ENCODE results near the gene TNFSF13.

TNFSF13 gene

GRCh38 chr17:7551396-7551795, 7.2 kb upstream of the TNFSF13 start:
- DNase-seq (ENCODE audit: low read depth) = no peak
- TF ChIP-seq, protein P1, sequence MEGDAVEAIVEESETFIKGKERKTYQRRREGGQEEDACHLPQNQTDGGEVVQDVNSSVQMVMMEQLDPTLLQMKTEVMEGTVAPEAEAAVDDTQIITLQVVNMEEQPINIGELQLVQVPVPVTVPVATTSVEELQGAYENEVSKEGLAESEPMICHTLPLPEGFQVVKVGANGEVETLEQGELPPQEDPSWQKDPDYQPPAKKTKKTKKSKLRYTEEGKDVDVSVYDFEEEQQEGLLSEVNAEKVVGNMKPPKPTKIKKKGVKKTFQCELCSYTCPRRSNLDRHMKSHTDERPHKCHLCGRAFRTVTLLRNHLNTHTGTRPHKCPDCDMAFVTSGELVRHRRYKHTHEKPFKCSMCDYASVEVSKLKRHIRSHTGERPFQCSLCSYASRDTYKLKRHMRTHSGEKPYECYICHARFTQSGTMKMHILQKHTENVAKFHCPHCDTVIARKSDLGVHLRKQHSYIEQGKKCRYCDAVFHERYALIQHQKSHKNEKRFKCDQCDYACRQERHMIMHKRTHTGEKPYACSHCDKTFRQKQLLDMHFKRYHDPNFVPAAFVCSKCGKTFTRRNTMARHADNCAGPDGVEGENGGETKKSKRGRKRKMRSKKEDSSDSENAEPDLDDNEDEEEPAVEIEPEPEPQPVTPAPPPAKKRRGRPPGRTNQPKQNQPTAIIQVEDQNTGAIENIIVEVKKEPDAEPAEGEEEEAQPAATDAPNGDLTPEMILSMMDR (conservative IDR thresholded peaks at IDR 0.05; ENCODE audit: low read length) = no peak
- H3K4me3 ChIP-seq (ENCODE audit: low read length) = no peak overlapping the region

DNA sequence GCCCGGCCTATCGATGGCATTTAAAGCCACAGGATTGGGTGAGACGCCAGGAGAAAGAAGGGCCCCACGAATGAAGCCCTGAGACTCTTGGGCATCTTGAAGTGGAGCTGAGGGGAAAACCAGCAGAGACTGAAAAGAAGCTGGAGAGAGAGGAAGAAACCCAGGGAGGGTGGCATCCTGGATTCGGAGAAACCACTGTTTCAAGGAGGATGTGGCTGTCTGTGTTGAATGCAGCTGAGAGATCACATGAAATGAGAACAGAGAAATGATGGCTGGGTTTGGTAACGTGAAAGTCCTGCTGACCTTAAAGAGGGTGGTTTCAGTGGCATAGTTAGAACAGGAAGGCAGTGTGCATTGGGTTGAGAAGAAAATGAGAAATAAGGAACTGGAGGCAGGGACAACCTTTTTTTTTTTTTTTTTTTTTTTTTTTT, 5.9 kb upstream of the TNFSF13 start:
- TF ChIP-seq, protein P1 (conservative IDR thresholded peaks at IDR 0.05; ENCODE audit: low read length) = no peak
- DNase-seq (ENCODE audit: low read depth) = no peak
- H3K4me3 ChIP-seq (ENCODE audit: low read length) = no peak overlapping the region

DNA sequence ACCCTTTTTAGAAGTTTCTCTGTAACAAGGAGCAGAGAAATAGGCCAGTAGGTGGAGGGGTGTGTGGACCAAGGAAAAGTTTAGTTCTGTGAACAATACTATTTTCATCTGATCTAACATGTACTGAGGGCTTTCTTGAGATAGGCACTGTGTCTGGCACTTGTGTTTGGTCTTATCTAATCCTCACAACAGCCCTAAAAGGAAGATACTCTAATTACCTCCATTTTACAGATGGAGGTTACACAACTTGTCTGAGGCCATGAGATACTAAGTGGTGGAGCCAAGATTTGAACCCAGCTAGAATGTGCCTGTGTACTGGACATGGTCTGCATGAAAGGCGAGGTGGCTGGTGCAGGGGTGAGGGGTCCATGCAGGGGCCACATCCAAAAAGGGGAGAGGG, 5.2 kb upstream of the TNFSF13 start:
- H3K4me3 ChIP-seq (ENCODE audit: low read length) = no peak overlapping the region
- TF ChIP-seq, protein P1 (conservative IDR thresholded peaks at IDR 0.05; ENCODE audit: low read length) = no peak
- no peak for DNase-seq (ENCODE audit: low read depth)

DNA sequence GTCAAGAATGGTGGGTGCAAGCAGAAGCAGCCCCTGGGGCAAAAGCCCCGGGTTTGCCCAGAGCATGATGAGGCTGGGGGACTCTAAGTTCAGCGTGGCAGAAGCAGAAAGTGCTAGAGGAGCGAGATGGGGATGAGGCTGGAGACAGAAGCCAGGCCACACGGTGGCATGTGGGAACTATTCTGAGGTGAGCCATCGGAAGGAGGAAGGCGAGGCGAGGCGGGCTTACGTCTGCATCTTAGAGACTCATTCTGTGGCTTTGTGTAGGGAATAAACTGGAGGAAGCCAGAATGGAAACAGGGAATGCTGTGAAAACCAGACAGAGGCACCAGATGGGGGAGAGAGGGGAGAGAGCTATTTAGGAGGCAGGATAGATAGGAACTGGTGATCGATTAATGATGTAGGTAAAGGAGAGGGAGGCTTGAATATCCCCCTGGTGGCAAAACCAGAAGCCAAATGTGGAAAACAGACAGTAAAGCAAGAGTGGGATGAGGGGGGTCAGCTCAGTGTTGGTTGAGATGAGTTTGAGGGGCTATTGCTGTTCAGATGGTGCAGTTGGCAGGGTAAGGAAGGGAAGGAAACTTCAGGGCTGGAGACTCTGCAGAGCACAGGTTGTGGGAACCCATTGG, 3.1 kb upstream of the TNFSF13 start:
- DNase-seq (ENCODE audit: low read depth) = no peak
- no peak overlapping the region for H3K4me3 ChIP-seq (ENCODE audit: low read length)
- TF ChIP-seq, protein P1 (conservative IDR thresholded peaks at IDR 0.05; ENCODE audit: low read length) = peak; percentile 19; the same call in 1 of the 2 replicates

DNA sequence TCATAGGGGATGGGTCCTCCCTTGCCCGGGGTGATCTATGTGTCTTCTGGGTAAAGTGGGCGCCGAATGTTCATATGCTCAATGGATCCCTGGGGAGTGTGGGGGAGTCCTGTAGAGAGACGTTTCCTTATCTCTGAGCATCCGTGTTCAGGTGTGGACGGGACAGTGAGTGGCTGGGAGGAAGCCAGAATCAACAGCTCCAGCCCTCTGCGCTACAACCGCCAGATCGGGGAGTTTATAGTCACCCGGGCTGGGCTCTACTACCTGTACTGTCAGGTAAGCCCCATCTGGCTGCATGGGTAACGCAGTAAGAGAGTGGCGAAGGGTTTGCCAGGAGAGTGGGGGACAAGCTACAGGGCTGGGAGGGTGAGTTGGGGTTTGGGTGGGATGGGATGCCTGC, 1.9 kb upstream of the TNFSF13 start:
- no peak overlapping the region for H3K4me3 ChIP-seq (ENCODE audit: low read length)
- no peak for DNase-seq (ENCODE audit: low read depth)
- TF ChIP-seq, protein P1 (conservative IDR thresholded peaks at IDR 0.05; ENCODE audit: low read length) = no peak

GRCh38 chr17:7557147-7557764, 1.3 kb upstream of the TNFSF13 start:
- no peak overlapping the region for H3K4me3 ChIP-seq (ENCODE audit: low read length)
- TF ChIP-seq, protein P1 (conservative IDR thresholded peaks at IDR 0.05; ENCODE audit: low read length) = no peak
- DNase-seq (ENCODE audit: low read depth) = no peak

Data from AG10803 (cell line).